ENCODE results near the gene SHC3. TPM values are rescaled to one million over a fixed set of nuclear protein-coding genes. Genes with fewer than 3 reads are reported as not detected.

SHC3 gene
- total RNA-seq, 2 donors from 2014 or later: 1.0 to 1.7 TPM

GRCh38 chr9:89012294-89013042, 166.2 kb downstream of the SHC3 start:
- no peak overlapping the region for H3K27ac ChIP-seq
- H3K27me3 ChIP-seq: no peaks in the 10 kb centered on the region
- H3K9me3 ChIP-seq: no peaks in the 10 kb centered on the region
- H3K36me3 ChIP-seq: no peaks in the 10 kb centered on the region
- H3K4me1 ChIP-seq: no peaks in the 10 kb centered on the region
- TF ChIP-seq CTCF (IDR thresholded peaks at IDR 0.05): no peak
- no peak for DNase-seq (ENCODE audit: low spot score)
- H3K4me3 ChIP-seq: no peak overlapping the region

GRCh38 chr9:89011683-89012082, 166.9 kb downstream of the SHC3 start:
- TF ChIP-seq CTCF (IDR thresholded peaks at IDR 0.05): no peak
- DNase-seq (ENCODE audit: low spot score): no peak
- no peaks in the 10 kb centered on the region for H3K4me1 ChIP-seq
- no peak overlapping the region for H3K4me3 ChIP-seq
- H3K27me3 ChIP-seq: no peaks in the 10 kb centered on the region
- H3K9me3 ChIP-seq: no peaks in the 10 kb centered on the region
- H3K36me3 ChIP-seq: no peaks in the 10 kb centered on the region
- no peak overlapping the region for H3K27ac ChIP-seq

GRCh38 chr9:89010526-89011111, 168.0 kb downstream of the SHC3 start:
- no peaks in the 10 kb centered on the region for H3K9me3 ChIP-seq
- DNase-seq (ENCODE audit: low spot score): no peak
- no peaks in the 10 kb centered on the region for H3K4me1 ChIP-seq
- no peak for TF ChIP-seq CTCF (IDR thresholded peaks at IDR 0.05)
- H3K27me3 ChIP-seq: no peaks in the 10 kb centered on the region
- H3K4me3 ChIP-seq: no peak overlapping the region
- H3K27ac ChIP-seq: no peak overlapping the region
- no peaks in the 10 kb centered on the region for H3K36me3 ChIP-seq

GRCh38 chr9:89010056-89010455, 168.6 kb downstream of the SHC3 start:
- DNase-seq (ENCODE audit: low spot score): no peak
- H3K27me3 ChIP-seq: no peaks in the 10 kb centered on the region

GRCh38 chr9:89009546-89009840, 169.1 kb downstream of the SHC3 start:
- no peaks in the 10 kb centered on the region for H3K27me3 ChIP-seq
- no peaks in the 10 kb centered on the region for H3K9me3 ChIP-seq
- H3K27ac ChIP-seq: no peak overlapping the region
- DNase-seq (ENCODE audit: low spot score): no peak
- no peaks in the 10 kb centered on the region for H3K36me3 ChIP-seq
- H3K4me1 ChIP-seq: no peaks in the 10 kb centered on the region
- no peak for TF ChIP-seq CTCF (IDR thresholded peaks at IDR 0.05)
- no peak overlapping the region for H3K4me3 ChIP-seq

More at GRCh38 chr9:89010056-89010455, 168.6 kb downstream of the SHC3 start:
- Histone ChIP-seq H3K36me3 (no peaks in the 10 kb centered on the region), H3K4me3 (no peak overlapping the region), H3K27ac (no peak overlapping the region), H3K4me1 (no peaks in the 10 kb centered on the region), H3K9me3 (no peaks in the 10 kb centered on the region)
- no peak for TF ChIP-seq CTCF (IDR thresholded peaks at IDR 0.05)

All from right atrium auricular region (tissue), 2 donors.